Neural crest cell (in vitro differentiated cells): ENCODE measurements around the gene ARHGEF7. TPM values are rescaled to one million over a fixed set of nuclear protein-coding genes. Genes with fewer than 3 reads are reported as not detected.

Source experiments
- DNase-seq: peaks from one replicate; pipeline ENCODE4 v3.0.0; 2021; ENCODE audit warnings: low read depth, mixed read lengths, low spot score
- H3K27ac Mint-ChIP-seq: one replicate; pipeline ENCODE4 v1.8.0; 2021; ENCODE audit warnings: mild to moderate bottlenecking, mixed read lengths; ENCODE audit not compliant: unreplicated experiment
- H3K27me3 Mint-ChIP-seq: 2 replicates; pipeline ENCODE4 v1.8.0; 2021; ENCODE audit warnings: low read depth, mild to moderate bottlenecking, mixed read lengths
- H3K36me3 Mint-ChIP-seq: 2 replicates; pipeline ENCODE4 v1.8.0; 2021; ENCODE audit warnings: low read depth, mild to moderate bottlenecking, mixed read lengths
- H3K4me1 Mint-ChIP-seq: 2 replicates; pipeline ENCODE4 v1.8.0; 2021; ENCODE audit warnings: mixed read lengths
- H3K4me3 Mint-ChIP-seq: one replicate; pipeline ENCODE4 v1.8.0; 2021; ENCODE audit warnings: mild to moderate bottlenecking, mixed read lengths
- H3K9me3 Mint-ChIP-seq: 2 replicates; pipeline ENCODE4 v1.8.0; 2021; ENCODE audit warnings: mixed read lengths
- CTCF ChIP-seq: fragments of 200-600 bp; sonication (generic); conservative IDR thresholded peaks from 2 replicates; pipeline ENCODE4 v1.5.0; 2021; ENCODE audit warnings: antibody characterized with exemption, mild to moderate bottlenecking
- total RNA-seq: library from RNA; stranded (reverse); gene quantifications from 2 replicates; pipeline ENCODE4 v1.2.1, GENCODE V29; 2021

Gene ARHGEF7
- total RNA-seq, 1 donor from 2014 or later, result 77.3 TPM

DNA sequence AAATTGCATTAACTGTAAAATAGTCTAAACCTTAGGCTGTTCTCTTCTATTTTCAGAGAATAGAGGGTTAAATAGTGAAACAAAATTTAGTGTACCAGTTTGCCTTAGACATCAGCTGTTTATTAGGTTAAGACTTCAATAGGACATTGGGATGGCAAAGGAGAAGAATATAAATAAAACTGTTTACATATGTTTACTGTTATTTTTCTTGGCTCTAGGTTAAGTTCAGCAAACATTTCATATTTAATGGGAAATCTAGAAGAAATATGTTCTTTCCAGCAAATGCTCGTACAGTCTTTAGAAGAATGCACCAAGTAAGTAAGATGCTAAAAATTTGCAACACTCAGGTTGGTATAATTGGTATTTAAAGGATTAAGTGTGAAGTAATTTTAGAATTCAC is 128.9 kb downstream of the ARHGEF7 start:
- peaks cover 27% of the 10 kb centered on the region for H3K4me1 Mint-ChIP-seq
- DNase-seq, result no peak
- H3K27ac Mint-ChIP-seq, result no peak overlapping the region
- H3K9me3 Mint-ChIP-seq, result no peaks in the 10 kb centered on the region
- peaks cover 35% of the 10 kb centered on the region for H3K36me3 Mint-ChIP-seq
- H3K27me3 Mint-ChIP-seq, result no peaks in the 10 kb centered on the region
- TF ChIP-seq CTCF, result no peak
- no peak overlapping the region for H3K4me3 Mint-ChIP-seq

DNA sequence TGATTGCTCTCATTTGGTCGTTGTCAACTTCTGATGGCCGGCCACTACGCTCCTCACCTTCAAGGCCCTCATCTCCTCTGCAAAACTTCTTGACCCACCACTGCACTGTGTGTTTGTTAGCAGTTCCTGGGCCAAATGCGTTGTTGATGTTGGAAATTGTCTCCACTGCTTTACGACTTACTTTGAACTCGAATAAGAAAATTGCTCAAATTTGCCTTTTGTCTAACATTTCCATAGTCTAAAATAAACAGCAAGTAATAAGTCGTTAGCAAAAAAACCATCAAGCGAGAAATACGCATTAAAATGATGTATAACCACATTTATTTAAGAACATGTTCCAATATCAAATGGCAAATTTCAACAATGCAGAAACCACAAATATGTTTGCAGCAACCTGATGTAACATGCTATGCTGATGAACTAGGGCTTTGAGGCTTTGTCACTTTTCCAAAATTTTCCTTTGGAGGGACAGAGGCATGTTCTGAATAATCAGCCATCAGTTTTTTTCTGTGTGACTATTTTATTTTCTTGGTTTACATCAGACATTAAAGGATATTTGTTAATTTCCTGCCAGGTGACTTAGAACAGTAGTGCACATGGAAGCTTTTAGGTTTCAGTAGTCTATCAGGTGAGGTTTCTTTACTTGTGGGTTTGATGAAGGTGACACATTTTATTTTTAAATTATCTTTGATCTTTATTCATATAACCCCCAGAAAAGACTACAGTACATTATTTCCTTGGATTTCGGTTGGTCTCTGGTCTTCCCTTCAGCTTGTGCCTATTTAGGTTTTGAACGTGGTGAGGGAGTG is 130.7 kb downstream of the ARHGEF7 start:
- Mint-ChIP-seq H3K36me3 (peaks cover 42% of the 10 kb centered on the region), H3K4me1 (peaks cover 39% of the 10 kb centered on the region), H3K27ac (no peak overlapping the region), H3K9me3 (no peaks in the 10 kb centered on the region), H3K27me3 (no peaks in the 10 kb centered on the region), H3K4me3 (no peak overlapping the region)
- TF ChIP-seq CTCF, result no peak
- no peak for DNase-seq

DNA sequence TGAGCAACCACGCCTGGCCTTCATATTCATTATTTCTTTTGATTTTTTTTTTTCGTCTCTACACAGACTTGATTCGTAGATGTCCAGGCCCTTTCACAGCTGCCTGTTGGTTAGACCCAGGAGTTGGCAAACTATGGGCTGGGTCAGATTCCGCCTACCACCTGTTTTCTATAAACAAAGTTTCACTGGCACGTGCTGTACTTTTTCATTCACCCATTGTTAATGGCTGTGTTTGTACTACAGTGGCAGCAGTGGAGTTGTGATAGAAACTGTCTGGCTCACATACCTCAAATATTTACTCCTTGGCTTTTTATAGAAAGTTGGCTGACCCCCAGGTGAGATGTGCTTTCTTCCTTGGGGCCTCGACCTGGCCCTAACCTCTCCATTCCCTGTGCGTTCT is 132.4 kb downstream of the ARHGEF7 start:
- Mint-ChIP-seq H3K4me3 (no peak overlapping the region), H3K4me1 (peaks cover 37% of the 10 kb centered on the region), H3K27me3 (no peaks in the 10 kb centered on the region), H3K9me3 (no peaks in the 10 kb centered on the region), H3K27ac (no peak overlapping the region), H3K36me3 (peaks cover 51% of the 10 kb centered on the region)
- no peak for DNase-seq
- no peak for TF ChIP-seq CTCF

DNA sequence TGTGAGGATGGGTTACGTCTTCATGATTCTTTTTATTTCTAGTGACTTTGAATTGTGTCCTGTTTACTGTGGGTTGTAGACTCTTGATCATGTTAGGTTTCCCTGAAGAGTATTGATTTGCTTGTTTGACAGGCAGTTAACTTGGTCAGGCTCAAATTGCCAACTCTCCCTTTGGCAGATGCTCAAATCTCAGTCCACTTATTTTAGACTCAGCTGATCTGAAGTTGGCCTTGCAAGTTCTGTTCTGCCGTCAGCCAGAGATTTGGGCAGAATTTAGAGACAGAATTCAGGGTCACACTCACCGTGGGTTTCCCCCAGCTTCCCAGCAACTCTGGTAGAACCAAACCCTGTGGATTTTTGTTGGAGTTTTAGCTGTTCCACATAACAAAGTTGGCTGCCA is 133.7 kb downstream of the ARHGEF7 start:
- Mint-ChIP-seq H3K4me1 (peaks cover 33% of the 10 kb centered on the region), H3K36me3 (peaks cover 56% of the 10 kb centered on the region)

GRCh38 chr13:111249637-111250360 is 134.7 kb downstream of the ARHGEF7 start:
- TF ChIP-seq CTCF, result no peak
- H3K9me3 Mint-ChIP-seq, result no peaks in the 10 kb centered on the region
- no peaks in the 10 kb centered on the region for H3K27me3 Mint-ChIP-seq
- no peak overlapping the region for H3K4me3 Mint-ChIP-seq
- peaks cover 33% of the 10 kb centered on the region for H3K4me1 Mint-ChIP-seq
- no peak for DNase-seq
- peak overlapping the region; percentile 39 for H3K27ac Mint-ChIP-seq
- H3K36me3 Mint-ChIP-seq, result peaks cover 53% of the 10 kb centered on the region

More for the DNA sequence above, 133.7 kb downstream of the ARHGEF7 start:
- no peak overlapping the region for H3K27ac Mint-ChIP-seq
- H3K4me3 Mint-ChIP-seq, result no peak overlapping the region
- no peak for TF ChIP-seq CTCF
- H3K9me3 Mint-ChIP-seq, result no peaks in the 10 kb centered on the region
- H3K27me3 Mint-ChIP-seq, result no peaks in the 10 kb centered on the region
- no peak for DNase-seq
